HepG2 (cell line): ENCODE results near the gene TNNI3. TPM values are rescaled to one million over a fixed set of nuclear protein-coding genes. Genes with fewer than 3 reads are reported as not detected.

Experiments used
- ARHGAP35 ChIP-seq: sonication (generic); formaldehyde crosslinking; IDR thresholded peaks from 2 replicates; pipeline ENCODE4 v1.9.0; 2022; ENCODE audit warnings: mild to moderate bottlenecking, inconsistent platforms, moderate library complexity, missing genetic modification reagents, borderline replicate concordance
- ARNTL ChIP-seq: sonication (generic); formaldehyde crosslinking; IDR thresholded peaks from 2 replicates; pipeline ENCODE4 v1.4.0; 2020; ENCODE audit warnings: mild to moderate bottlenecking, missing genetic modification reagents
- ATF7 ChIP-seq, 2 experiments: fragments of 450-650 bp in 1 of 2; sonication (generic) in 1 of 2; formaldehyde crosslinking in 1 of 2; IDR thresholded peaks; 2 replicates each; pipeline versions ENCODE4 v1.4.0 to v1.6.1; 2016 to 2020; ENCODE audit warnings: antibody characterized with exemption in 1 of 2, mild to moderate bottlenecking in 1 of 2, missing genetic modification reagents in 1 of 2
- ESRRA ChIP-seq: sonication (generic); formaldehyde crosslinking; IDR thresholded peaks from 2 replicates; pipeline ENCODE4 v1.5.1; 2020; ENCODE audit warnings: mild to moderate bottlenecking, low read depth, missing genetic modification reagents
- MATR3 ChIP-seq: sonication (generic); formaldehyde crosslinking; IDR thresholded peaks from 2 replicates; pipeline ENCODE4 v1.4.0; 2020; ENCODE audit warnings: missing genetic modification reagents
- NFRKB ChIP-seq: fragments of 450-650 bp; IDR thresholded peaks from 2 replicates; pipeline ENCODE4 v1.6.1; 2017
- NR2C2 ChIP-seq: sonication (generic); formaldehyde crosslinking; IDR thresholded peaks from 2 replicates; pipeline ENCODE4 v1.4.0; 2020; ENCODE audit warnings: missing genetic modification reagents, mild to moderate bottlenecking, moderate library complexity, borderline replicate concordance
- REL ChIP-seq: sonication (generic); formaldehyde crosslinking; conservative IDR thresholded peaks from 2 replicates; pipeline ENCODE4 v1.8.0; 2022; ENCODE audit warnings: mild to moderate bottlenecking, missing genetic modification reagents, moderate library complexity
- SMAD9 ChIP-seq: sonication (generic); formaldehyde crosslinking; IDR thresholded peaks from 2 replicates; pipeline ENCODE4 v1.5.1; 2020; ENCODE audit warnings: mild to moderate bottlenecking, missing genetic modification reagents
- ZBTB21 ChIP-seq: sonication (generic); formaldehyde crosslinking; IDR thresholded peaks from 2 replicates; pipeline ENCODE4 v1.4.0; 2020; ENCODE audit warnings: missing genetic modification reagents
- ZNF121 ChIP-seq: sonication (generic); formaldehyde crosslinking; IDR thresholded peaks from 2 replicates; pipeline ENCODE4 v1.5.0; 2020; ENCODE audit warnings: mild to moderate bottlenecking, missing genetic modification reagents
- ZNF326 ChIP-seq: sonication (generic); formaldehyde crosslinking; IDR thresholded peaks from 2 replicates; pipeline ENCODE4 v1.4.0; 2020; ENCODE audit warnings: missing genetic modification reagents, borderline replicate concordance
- ZNF749 ChIP-seq: sonication (generic); formaldehyde crosslinking; IDR thresholded peaks from 2 replicates; pipeline ENCODE4 v1.8.0; 2022; ENCODE audit warnings: mild to moderate bottlenecking, missing genetic modification reagents, moderate library complexity, borderline replicate concordance
- ZNF790 ChIP-seq: sonication (generic); formaldehyde crosslinking; IDR thresholded peaks from 2 replicates; pipeline ENCODE4 v1.8.0; 2022; ENCODE audit warnings: missing genetic modification reagents, mild to moderate bottlenecking, borderline replicate concordance
- ZSCAN12 ChIP-seq: sonication (generic); formaldehyde crosslinking; IDR thresholded peaks from 2 replicates; pipeline ENCODE4 v1.9.0; 2021; ENCODE audit warnings: mild to moderate bottlenecking, missing genetic modification reagents
- polyA plus RNA-seq, 8 experiments: library from polyadenylated mRNA; depleted of rRNA in 3 of 8; stranded (reverse) in 7 of 8; unstranded in 1 of 8; fragments of >200 nt; fragmentation: Illumina TruSeq in 4 of 8; extraction: Trizol in 4 of 8; gene quantifications; 2 replicates each; pipeline versions ENCODE4 v1.2.1 to v1.2.3, GENCODE V29; 2011 to 2016; ENCODE audit warnings: low read depth in 4 of 8, missing spikeins in 1 of 8, mixed read lengths in 1 of 8; ENCODE audit not compliant: insufficient read depth in 1 of 8
- total RNA-seq, 5 experiments: library from RNA; depleted of rRNA; stranded (reverse); fragments of >200 nt; fragmentation: Illumina TruSeq; extraction: Trizol; gene quantifications; 2 replicates each; pipeline ENCODE4 v1.2.3, GENCODE V29; 2016; ENCODE audit warnings: low read depth in 1 of 5
- TF ChIP-seq, protein P1 (sequence below): sonication (generic); formaldehyde crosslinking; IDR thresholded peaks from 2 replicates; pipeline ENCODE4 v1.9.0; 2021; ENCODE audit warnings: mild to moderate bottlenecking, missing genetic modification reagents
- TF ChIP-seq, protein P2 (sequence below): sonication (generic); formaldehyde crosslinking; IDR thresholded peaks from 2 replicates; pipeline ENCODE4 v1.5.0; 2020; ENCODE audit warnings: mild to moderate bottlenecking, low read depth, missing genetic modification reagents, borderline replicate concordance
- TF ChIP-seq, protein P3 (sequence below): sonication (generic); formaldehyde crosslinking; IDR thresholded peaks from 2 replicates; pipeline ENCODE4 v1.8.1; 2022; ENCODE audit warnings: mild to moderate bottlenecking, missing genetic modification reagents
- TF ChIP-seq, protein P4 (sequence below): sonication (generic); formaldehyde crosslinking; IDR thresholded peaks from 2 replicates; pipeline ENCODE4 v1.9.0; 2022; ENCODE audit warnings: low read depth, missing genetic modification reagents

TNNI3 gene
- total and polyA plus RNA-seq, 2 of the 13 experiments (the other 11 are each of a cell fraction or from before 2014, with no cell fraction given) = 3.5 to 3.7 TPM

DNA sequence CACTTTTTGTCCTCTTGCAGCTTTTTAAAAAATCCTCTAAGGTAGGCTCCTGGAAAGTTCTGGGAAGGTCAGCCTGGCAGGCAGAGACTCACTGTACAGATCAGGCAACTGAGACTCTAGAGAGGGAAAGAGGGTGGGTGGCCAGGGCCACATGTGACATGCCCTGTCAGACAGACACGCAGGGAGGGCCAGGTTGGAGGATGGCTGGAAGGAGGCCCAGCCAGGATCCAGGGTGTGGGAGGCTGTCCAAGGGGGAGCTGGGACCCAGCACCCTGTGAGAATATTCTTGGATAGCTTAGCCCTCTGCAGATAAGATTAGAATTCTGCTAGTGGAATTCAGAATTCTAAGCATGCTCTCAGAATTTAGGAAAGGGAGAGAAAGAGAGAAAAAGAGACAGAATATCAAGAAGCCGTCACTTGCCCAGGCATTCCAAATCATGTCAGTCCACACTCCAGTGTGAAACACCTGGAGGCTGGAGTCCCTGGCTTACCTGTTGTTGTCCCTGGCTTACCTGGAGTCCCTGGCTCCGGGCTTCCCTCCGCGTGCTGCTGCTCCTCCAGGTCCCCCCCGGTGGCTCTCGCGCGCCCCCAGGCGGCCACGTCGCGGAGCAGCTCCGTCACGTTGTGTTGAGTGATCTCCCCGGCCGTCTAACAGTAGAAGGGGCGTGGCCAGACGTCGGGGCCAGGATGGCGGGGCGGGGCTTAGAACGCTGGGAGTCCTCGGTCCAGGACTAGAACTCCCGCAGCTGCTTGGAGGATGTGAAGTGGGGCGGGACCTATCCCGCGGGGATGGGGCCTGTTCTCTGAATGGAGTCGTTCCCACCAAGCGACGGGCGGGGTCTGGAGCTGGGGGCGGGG is 2.8 kb upstream of the TNNI3 start (continued):
- TF ChIP-seq, protein P1, sequence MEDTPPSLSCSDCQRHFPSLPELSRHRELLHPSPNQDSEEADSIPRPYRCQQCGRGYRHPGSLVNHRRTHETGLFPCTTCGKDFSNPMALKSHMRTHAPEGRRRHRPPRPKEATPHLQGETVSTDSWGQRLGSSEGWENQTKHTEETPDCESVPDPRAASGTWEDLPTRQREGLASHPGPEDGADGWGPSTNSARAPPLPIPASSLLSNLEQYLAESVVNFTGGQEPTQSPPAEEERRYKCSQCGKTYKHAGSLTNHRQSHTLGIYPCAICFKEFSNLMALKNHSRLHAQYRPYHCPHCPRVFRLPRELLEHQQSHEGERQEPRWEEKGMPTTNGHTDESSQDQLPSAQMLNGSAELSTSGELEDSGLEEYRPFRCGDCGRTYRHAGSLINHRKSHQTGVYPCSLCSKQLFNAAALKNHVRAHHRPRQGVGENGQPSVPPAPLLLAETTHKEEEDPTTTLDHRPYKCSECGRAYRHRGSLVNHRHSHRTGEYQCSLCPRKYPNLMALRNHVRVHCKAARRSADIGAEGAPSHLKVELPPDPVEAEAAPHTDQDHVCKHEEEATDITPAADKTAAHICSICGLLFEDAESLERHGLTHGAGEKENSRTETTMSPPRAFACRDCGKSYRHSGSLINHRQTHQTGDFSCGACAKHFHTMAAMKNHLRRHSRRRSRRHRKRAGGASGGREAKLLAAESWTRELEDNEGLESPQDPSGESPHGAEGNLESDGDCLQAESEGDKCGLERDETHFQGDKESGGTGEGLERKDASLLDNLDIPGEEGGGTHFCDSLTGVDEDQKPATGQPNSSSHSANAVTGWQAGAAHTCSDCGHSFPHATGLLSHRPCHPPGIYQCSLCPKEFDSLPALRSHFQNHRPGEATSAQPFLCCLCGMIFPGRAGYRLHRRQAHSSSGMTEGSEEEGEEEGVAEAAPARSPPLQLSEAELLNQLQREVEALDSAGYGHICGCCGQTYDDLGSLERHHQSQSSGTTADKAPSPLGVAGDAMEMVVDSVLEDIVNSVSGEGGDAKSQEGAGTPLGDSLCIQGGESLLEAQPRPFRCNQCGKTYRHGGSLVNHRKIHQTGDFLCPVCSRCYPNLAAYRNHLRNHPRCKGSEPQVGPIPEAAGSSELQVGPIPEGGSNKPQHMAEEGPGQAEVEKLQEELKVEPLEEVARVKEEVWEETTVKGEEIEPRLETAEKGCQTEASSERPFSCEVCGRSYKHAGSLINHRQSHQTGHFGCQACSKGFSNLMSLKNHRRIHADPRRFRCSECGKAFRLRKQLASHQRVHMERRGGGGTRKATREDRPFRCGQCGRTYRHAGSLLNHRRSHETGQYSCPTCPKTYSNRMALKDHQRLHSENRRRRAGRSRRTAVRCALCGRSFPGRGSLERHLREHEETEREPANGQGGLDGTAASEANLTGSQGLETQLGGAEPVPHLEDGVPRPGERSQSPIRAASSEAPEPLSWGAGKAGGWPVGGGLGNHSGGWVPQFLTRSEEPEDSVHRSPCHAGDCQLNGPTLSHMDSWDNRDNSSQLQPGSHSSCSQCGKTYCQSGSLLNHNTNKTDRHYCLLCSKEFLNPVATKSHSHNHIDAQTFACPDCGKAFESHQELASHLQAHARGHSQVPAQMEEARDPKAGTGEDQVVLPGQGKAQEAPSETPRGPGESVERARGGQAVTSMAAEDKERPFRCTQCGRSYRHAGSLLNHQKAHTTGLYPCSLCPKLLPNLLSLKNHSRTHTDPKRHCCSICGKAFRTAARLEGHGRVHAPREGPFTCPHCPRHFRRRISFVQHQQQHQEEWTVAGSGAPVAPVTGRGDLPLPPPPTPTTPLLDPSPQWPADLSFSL (CRISPR knock-in tag) = no peak
- no peak for TF ChIP-seq REL (CRISPR knock-in tag)
- TF ChIP-seq, protein P2, sequence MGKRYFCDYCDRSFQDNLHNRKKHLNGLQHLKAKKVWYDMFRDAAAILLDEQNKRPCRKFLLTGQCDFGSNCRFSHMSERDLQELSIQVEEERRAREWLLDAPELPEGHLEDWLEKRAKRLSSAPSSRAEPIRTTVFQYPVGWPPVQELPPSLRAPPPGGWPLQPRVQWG = no peak
- TF ChIP-seq, protein P3, sequence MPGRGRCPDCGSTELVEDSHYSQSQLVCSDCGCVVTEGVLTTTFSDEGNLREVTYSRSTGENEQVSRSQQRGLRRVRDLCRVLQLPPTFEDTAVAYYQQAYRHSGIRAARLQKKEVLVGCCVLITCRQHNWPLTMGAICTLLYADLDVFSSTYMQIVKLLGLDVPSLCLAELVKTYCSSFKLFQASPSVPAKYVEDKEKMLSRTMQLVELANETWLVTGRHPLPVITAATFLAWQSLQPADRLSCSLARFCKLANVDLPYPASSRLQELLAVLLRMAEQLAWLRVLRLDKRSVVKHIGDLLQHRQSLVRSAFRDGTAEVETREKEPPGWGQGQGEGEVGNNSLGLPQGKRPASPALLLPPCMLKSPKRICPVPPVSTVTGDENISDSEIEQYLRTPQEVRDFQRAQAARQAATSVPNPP = no peak
- no peak for TF ChIP-seq ZNF790 (CRISPR knock-in tag)
- TF ChIP-seq, protein P4, sequence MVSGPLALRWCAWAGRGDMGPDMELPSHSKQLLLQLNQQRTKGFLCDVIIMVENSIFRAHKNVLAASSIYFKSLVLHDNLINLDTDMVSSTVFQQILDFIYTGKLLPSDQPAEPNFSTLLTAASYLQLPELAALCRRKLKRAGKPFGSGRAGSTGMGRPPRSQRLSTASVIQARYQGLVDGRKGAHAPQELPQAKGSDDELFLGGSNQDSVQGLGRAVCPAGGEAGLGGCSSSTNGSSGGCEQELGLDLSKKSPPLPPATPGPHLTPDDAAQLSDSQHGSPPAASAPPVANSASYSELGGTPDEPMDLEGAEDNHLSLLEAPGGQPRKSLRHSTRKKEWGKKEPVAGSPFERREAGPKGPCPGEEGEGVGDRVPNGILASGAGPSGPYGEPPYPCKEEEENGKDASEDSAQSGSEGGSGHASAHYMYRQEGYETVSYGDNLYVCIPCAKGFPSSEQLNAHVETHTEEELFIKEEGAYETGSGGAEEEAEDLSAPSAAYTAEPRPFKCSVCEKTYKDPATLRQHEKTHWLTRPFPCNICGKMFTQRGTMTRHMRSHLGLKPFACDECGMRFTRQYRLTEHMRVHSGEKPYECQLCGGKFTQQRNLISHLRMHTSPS (CRISPR knock-in tag) = no peak
- no peak for TF ChIP-seq NR2C2 (CRISPR knock-in tag)
- TF ChIP-seq ZNF326 = no peak
- TF ChIP-seq ZNF749 (CRISPR knock-in tag) = no peak
- TF ChIP-seq ZBTB21 (CRISPR knock-in tag) = no peak
- TF ChIP-seq ARNTL = peak; percentile 86
- TF ChIP-seq ARHGAP35 (CRISPR knock-in tag) = no peak
- no peak for TF ChIP-seq ESRRA
- no peak for TF ChIP-seq ZNF121 (CRISPR knock-in tag)
- TF ChIP-seq SMAD9 (CRISPR knock-in tag) = no peak
- TF ChIP-seq MATR3 (CRISPR knock-in tag) = no peak
- TF ChIP-seq ATF7 (IDR thresholded peaks at IDR 0.05) = no peak
- no peak for TF ChIP-seq ATF7 (CRISPR knock-in tag; IDR thresholded peaks at IDR 0.05)
- TF ChIP-seq ZSCAN12 (CRISPR knock-in tag) = no peak
- TF ChIP-seq NFRKB = no peak
